ENCODE data around the gene S100PBP.

- no peak for TF ChIP-seq CTCF (IDR thresholded peaks at IDR 0.05)
- TF ChIP-seq POLR2A (IDR thresholded peaks at IDR 0.05): no peak
Observed at GRCh38 chr1:32894019-32894600, 76.7 kb downstream of the S100PBP start.
